Esophagus muscularis mucosa (tissue), 4 donors: ENCODE measurements around the gene SURF4.

Experiments
- CTCF ChIP-seq, 3 experiments: fragments of 200-600 bp in 2 of 3; fragments of 450-650 bp in 1 of 3; sonication (generic) in 2 of 3; IDR thresholded peaks; one replicate each; pipeline ENCODE4 v1.5.1; 2017 to 2019; ENCODE audit warnings: antibody characterized with exemption in 3 of 3, mild to moderate bottlenecking in 2 of 3, moderate library complexity in 1 of 3
- EP300 ChIP-seq: sonication (generic); formaldehyde crosslinking; IDR thresholded peaks from one replicate; pipeline ENCODE4 v1.6.1; 2017; ENCODE audit warnings: antibody characterized with exemption
- POLR2A ChIP-seq: fragments of 450-650 bp; IDR thresholded peaks from one replicate; pipeline ENCODE4 v1.6.1; 2017; ENCODE audit warnings: antibody characterized with exemption, moderate library complexity, mild to moderate bottlenecking, low read depth
- POLR2AphosphoS5 ChIP-seq, 2 donors: sonication (generic); formaldehyde crosslinking; IDR thresholded peaks; one replicate each; pipeline ENCODE4 v1.6.1; 2017; ENCODE audit warnings: antibody characterized with exemption in 2 of 2

- TF ChIP-seq CTCF (IDR thresholded peaks at IDR 0.05) (no peak), POLR2AphosphoS5 (IDR thresholded peaks at IDR 0.05) (no peak), POLR2A (no peak), EP300 (no peak)
Observed at GRCh38 chr9:133359399-133360175, 16.3 kb downstream of the SURF4 start.
